Right lobe of liver (tissue), 4 donors: Measurements from ENCODE around the gene NUDT4.

Experiments
- CTCF ChIP-seq, 4 donors: fragments of 200-600 bp in 3 of 4; fragments of 450-650 bp in 1 of 4; IDR thresholded peaks; one replicate each; pipeline versions ENCODE4 v1.5.1 to v1.8.0; 2016 to 2022; ENCODE audit warnings: antibody characterized with exemption in 4 of 4, mild to moderate bottlenecking in 2 of 4
- POLR2A ChIP-seq: fragments of 450-650 bp; IDR thresholded peaks from one replicate; pipeline ENCODE4 v1.6.1; 2017; ENCODE audit warnings: antibody characterized with exemption, mild to moderate bottlenecking
- donor health status: DM: no; HTN: no; CAD: no.
- donor health status: DM: no; HTN: no; CAD: no.
- donor health status: DM: no; HTN: yes; CAD: no.

DNA sequence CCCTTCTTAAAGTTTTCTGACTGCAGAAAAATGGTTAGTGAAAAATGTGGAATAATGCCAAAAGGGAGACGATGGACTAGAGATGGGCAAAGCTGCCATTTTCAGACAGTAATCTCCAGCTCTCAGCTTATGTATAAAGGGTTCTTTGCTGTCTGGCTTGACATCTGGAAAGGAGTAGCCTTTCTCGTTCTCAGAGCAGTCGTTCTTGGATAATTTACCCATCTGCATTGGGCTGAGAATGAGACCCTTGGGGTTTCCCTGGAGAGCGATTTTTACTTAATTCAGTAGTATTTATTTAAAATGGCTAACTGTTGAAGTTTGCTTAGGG is 1.2 kb downstream of the NUDT4 start:
- TF ChIP-seq POLR2A (no peak), CTCF (IDR thresholded peaks at IDR 0.05) (no peak)
